NOMO-1 treated with dmso at 0.1 percent for 144 hours (cell line): ENCODE results near the gene GK.
"Not testable (repeated sequence)": the region's sequence is repeated elsewhere in the genome, so short reads cannot be mapped to it uniquely, and the experiment has no call there.

ENCODE experiments used
- DNase-seq: peaks from one replicate; lab custom pipeline; 2025; ENCODE audit not compliant: unreplicated experiment; lab: John Stamatoyannopoulos, UW

GK gene

DNA sequence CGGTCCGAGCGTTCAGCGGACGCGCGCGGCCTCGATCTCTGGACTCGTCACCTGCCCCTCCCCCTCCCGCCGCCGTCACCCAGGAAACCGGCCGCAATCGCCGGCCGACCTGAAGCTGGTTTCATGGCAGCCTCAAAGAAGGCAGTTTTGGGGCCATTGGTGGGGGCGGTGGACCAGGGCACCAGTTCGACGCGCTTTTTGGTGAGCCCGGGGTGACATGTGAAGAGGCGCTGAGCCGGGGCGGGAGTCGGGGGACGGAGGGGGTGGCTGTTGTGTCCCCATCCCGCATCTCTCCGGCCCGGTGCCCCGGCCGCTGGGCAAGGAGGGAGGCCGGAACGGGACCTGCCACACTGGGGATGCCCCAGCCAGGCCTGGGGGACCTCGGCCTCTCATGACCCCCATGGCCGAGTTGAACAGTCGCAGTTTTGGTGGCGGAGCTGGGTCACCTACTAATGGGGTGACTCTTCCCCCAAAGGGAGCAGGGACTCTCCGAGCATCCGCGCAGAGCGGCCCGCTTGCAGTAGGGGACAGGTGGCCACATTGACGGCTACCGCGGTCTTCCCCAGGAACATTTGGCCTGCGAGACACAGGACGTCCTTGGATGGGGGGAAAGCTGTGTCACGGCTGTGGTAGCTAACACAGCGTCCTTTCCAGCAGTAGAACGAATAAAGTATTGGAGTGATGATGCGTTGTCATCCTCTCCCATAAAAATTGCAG lies at the start of gene GK:
Gene GK (plus strand): TSS at position 9 of the 717 bp plus-strand sequence. CDS start 115 bp downstream, at position 124.
- no peak for DNase-seq

DNA sequence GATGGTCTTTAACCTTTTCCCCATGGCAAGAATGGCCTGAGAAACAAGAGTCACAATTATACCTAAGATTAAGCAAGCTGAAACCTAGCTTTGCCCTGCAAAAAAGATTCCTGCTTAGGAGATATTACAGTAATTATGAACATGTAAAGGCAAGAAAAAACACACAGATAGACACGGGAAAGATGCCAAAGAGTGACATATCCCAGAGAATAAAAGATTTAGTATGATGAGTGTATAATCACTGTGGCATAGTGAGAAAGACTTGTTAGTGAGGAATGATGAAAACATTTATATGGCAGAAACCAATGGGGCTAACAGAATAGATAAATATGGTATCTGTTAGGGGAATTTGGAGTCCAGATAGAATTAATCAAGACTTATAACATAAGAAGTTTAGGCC lies 46.1 kb upstream of the GK start:
- no peak for DNase-seq

DNA sequence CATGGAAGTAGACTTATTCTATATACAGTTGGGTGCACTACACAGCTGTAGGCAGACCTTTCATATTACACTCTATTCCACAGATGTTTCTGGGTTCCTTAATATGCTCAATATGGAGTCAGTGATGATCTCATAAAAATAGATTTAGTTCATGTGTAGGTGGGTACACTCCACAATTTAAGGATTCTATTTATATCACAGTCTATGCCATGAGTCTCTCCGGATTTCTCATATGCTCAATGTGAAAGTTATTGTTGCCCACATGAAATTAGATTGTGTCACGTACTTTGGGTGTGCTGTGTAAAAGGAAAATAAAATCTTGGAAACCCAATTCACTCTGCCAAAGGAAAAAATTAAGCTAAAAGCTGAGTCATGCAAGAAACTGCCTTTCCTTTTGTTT lies 43.2 kb upstream of the GK start:
- DNase-seq: no peak

DNA sequence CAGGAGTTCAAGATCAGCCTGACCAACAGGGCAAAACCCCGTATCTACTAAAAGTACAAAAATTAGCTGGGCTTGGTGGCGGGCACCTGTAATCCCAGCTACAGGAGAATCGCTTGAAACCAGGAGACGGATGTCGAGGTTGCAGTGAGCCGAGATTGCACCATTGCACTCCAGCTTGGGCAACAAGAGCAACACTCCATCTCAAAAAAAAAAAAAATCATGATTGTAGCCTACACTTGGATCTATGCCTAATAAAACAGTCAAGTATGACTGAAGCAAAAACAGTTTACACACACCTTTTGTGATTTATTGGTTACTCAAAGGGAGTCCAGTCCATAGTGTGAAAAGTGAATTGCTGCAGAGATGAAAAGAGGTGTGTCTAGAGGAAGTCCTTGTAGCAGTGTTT lies 41.0 kb upstream of the GK start:
- DNase-seq: no peak

DNA sequence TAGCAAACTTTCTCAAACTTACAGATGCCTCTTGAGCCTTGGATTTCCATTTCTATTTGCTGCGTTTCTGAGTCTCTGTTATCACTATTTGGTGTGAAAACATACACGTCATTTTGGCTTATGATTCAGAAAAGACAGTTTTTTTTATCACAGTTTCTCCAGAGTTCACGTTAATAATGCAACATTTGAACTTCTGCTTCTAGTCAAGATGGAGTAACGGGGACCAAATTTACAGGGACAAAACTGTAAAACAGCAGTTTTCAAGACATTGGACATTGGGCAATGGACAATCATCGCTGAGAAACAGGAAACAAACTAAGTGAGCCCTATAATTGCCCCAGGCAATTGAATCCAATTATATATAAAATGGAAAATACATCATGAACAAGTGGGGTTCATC lies 39.5 kb upstream of the GK start:
- DNase-seq: peak; percentile 61

DNA sequence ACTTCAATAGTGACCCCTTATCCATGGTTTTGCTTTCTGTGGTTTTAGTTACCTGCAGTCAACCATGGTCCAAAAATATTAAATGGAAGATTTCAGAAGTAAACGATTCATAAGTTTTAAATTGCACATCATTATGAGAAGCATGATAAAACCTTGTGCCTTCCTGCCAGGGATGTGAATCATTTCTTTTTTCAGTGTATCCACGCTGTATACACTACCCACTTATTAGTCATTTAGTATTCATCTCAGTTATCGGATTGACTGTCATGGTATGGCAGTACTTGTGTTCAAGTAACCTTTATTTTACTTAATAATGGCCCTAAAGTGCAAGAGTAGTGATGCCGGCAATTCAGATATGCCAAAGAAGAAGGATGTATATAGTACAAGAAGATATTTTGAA lies 38.0 kb upstream of the GK start:
- DNase-seq: no peak

DNA sequence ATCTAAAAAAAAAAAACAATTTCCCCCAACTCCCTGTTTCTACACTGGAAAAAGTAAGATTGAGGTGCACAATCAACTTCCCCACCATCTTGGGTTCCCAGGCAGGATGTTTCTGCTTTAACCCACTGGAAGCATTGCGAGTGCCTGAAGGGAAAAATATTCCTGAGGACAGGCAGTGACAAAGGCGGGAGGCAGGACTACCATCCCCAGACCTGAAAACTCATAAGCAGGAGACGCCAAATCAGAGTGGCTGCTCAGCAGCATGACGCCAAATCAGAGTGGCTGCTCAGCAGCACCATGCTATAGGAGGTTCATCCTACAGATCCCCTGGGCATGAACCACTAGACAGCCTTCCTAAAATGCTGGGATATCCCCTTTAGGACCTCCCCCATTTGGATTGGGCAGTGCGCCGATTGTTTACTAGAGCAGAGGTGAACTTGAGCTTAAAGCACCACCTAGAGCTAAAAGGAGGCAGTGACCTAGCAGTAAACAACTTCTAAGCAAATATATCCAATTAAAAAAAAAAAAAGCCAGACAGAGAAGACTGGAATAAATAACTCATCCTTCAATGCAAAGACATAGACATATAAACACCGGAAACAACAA lies 35.0 kb upstream of the GK start:
- DNase-seq: peak; percentile 49

DNA sequence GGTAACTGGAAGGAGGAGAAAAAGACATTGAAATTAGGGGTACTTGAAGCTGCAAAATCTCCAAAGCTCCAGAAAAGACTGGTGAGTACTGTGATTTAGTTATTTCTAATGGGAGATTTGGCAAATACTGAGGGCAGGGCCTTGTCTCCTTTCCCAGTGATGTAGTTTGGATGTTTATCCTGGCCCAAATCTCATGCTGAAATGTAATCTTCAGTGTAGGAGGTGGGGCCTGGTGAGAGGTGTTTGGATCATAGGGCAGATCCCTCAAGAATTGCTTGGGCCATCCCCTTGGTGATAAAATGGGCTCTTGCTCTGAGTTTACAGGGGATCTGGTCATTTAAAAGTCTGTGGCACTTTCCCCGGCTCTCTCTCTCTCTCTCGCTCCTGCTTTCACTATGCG lies 33.1 kb upstream of the GK start:
- DNase-seq: no peak

DNA sequence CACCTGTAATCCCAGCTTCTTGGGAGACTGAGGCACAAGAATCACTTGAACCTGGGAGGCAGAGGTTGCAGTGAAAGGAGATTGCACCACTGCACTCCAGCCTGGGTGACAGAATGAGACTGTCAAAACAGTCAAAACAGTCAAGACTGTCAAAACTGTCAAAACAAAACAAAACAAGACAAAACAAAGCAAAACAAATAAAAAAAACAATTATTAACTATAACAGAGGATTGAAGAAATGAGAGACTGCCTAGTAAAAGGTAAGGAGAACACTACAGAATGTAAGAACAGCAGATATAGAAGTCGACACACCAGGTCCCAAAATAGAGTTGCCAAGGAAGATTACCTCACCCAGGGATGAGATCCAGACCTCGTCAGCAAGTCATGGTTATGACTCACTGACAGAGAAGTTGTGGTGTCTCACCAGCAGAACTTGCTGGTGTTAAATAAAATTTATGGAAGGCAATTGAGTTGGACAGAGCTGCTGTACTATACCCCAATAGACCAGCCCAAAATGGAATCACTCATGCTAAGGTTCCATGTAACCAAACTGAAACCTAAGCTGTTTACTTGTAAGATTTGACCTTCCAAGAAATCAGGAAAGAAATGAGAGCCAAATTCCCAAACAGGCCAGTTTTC lies 32.1 kb upstream of the GK start:
- peak; percentile 53 for DNase-seq

DNA sequence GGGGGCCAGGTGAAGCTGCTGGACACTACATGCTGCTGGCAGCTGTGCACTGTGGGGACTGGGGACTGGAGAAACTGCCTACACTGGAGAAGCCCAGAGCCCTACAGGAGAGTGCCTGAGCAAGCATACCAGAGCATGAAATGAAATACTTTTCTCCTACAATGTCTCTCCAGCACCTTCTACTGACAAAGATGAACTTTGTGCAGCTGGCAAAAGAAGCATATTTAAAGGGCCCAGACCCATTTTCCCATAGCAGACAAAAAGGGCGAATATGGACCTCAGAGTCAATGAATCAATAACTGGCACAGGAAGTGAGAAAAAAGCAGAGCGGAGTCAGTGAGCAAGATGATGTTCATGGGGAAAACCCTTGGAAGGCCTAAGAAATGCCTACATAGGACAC lies 30.9 kb upstream of the GK start:
- DNase-seq: no peak

DNA sequence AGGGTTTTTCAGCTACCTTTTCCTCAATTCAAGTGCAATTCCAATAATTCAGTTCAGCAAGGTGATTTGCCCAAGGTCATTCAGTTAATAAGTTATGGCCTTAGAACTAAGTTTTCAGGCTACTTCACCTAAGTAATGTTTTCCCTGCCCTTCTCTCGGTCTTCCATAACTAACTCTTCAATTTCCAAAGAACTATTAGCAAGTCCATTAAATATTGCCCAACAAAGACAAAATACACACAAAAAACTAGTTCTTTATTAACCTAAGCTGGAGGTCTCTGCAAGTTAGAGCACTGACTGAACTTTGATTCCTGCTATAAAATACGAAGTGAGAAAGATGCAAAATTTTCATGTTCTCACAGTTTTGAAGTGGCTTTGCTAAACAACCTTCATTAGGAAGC lies 26.8 kb upstream of the GK start:
- DNase-seq: no peak

DNA sequence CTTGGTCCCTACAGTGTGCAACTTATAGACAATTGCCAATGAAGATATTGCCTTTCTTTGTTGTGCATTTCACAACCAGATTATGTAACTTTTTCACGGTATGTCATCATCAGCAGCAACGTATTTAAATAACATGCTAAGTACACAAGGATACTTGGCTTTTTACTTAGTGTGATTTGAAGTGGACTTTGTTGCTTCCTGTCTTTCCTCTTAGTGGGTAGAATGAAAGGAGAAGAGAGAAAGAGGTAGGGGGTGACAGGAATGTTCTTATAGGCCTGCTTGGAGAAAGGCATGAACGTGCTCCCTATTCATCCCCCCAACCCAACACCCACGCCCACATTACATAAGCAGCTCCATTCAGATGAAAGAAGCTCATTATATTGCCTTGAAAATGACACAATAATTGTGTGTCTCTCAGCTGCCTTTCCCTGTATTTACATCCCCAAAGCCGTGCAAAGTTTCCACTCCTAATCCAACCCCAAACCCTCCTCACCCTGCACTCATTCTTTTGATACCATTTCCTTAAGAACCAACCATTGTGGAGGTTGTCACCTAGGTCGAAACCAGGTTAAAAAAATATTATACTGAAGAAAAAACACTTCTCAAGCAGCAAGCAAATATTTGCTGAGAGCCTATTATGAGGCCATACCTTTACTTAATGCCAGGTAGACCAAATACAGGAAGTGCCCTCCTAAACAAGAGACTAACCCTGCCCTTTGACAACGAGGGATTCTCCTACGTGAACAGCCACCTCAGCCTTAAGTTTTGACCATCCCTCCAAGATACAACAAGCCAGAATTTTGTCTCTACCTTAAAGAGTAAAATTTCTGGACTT lies 25.2 kb upstream of the GK start:
- DNase-seq: peak; percentile 29

DNA sequence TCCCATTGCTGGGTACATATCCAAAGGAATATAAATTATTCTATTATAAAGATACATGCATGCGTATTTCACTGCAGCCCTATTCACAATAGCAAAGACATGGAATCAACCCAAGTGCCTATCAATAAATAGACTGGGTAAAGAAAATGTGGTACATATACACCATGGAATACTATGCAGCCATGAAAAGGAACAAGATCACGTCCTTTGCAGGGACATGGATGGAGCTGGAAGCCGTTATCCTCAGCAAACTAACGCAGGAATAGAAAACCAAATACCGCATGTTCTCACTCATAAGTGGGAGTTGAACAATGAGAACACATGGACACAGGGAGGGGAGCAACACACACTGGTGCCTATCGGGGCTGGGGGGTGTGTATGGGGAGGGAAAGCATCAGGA lies 19.2 kb upstream of the GK start:
- not testable (repeated sequence) for DNase-seq

DNA sequence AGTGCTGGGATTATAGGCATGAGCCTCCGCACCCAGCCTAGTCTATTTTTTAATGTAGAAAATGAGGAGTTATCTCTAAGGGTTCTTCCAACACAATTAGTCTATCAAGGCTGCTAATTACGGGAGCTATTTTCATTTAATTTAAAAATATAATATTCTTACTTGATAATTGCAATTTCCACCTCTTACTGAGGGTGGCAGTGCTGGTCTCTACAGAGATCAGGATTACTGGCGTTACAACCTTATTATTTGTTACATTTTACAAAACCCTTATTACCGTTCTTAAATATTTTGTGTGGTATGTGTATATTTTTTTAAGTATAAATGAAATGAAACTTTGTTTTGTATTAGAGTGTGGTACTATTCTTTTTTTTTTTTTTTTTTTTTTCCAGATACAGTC lies 17.6 kb upstream of the GK start:
- no peak for DNase-seq

DNA sequence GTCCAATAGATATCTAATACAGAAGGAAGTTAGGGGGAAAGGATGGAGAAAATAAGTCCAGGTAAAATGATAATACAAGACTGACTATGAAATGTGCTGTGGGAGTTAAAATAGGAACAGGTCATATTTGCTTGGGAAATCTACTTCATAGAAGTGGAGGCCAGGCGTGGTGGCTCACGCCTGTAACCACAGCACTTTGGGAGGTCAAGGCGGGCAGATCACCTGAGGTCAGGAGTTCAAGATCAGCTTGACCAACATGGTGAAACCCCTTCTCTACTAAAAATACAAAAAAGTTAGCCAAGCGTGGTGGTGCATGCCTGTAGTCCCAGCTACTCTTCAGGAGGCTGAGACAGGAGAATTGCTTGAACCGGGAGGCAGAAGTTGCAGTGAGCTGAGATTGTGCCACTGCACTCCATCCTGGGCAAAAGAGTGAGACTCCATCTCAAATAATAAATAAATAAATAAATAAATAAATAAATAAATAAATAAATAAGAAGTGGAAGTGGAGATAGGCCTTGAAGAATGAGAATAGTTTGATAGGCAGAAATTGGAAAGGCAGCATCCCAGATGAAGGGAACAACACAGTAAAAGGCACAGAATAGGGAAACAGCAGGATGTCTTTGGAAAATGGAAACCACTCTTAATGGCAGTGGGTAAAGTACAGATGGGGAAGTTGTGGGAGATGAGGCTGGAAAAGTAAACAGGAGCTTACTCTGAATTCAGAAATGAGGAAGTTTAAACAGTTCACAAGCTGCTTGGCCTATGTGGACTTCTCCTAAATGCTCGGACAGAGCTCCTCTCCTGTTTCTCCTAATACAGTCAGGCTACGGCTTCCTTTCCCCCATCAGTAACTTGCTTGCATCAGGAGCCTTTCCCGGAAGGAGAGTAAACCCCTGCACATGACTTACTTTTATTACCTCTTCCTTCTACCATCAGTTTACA lies 15.1 kb upstream of the GK start:
- DNase-seq: peak; percentile 55

DNA sequence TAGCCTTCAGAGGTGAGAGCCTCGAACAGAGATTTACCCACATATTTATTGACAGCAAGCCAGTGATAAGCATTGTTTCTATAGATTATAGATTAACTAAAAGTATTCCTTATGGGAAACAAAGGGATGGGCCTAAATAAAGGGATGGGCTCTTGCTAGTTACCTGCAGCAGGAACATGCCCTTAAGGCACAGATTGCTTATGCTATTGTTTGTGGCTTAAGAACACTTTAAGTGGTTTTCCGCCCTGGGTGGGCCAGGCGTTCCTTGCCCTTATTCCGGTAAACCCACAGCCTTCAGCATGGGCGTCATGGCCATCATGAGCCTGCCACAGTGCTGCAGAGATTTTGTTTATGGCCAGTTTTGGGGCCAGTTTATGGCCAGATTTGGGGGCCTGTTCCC lies 13.5 kb upstream of the GK start:
- not testable (repeated sequence) for DNase-seq

DNA sequence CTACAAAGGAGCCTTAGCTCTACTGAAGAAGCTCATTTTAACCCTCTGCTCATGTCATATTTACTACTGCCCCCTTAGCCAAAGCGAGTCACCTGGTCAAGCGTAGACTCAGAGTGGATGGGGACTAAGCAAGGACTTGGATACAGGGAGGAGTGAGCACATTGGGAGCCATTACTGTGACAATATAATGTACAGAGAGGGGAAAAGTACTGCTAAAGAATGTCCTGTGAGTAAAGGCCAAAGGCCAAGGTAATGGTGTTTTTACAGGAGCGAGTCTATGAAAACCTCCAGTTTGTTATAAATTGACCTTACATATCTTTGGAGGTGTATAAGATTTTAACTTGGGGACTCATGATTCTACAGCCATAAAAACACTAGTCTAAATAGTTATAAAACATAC lies 10.6 kb upstream of the GK start:
- DNase-seq: no peak

DNA sequence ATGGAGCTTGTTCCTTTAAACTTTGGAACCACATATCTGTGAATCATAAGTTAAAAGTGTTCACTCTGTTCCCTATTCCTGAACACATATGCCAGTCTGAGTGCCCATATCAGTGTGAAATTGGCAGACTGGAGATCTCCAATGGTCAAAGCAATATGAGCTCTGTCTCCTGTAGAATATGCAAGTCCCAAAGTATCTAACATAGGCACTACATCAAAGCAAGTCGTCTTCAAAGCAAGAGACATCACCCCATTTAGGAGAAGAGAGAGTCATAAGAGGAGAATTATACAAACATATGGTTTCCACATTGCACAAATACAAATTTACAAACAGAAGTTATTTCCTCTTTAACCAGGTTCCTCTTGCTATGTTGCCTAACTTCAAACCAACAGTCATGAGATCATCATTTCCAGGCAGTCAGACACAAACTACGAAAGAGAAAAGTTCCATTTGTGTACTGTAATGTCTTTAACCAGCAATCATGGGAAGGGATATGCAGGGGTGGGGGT lies 9.9 kb upstream of the GK start:
- peak; percentile 53 for DNase-seq

DNA sequence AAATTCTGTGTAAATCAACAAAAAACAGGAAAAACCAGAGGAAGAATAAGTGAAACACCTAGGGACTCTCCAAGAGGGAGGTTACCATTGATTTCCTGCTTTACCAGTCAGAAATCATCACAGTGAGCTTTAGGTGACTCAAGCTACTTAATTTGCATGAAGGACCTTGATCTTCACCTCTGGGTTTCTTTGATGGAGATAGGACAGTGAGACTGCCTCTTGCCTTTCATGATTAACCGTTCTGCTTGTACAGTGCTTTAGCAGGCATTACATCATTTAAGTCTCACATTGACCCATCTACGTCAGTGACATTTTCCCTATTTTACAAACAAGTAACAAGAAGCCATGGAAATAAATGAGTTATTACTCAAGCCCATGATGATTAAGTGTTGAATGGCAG lies 3.4 kb upstream of the GK start:
- DNase-seq: no peak
